ENCODE measurements around the gene MRGPRE.

MRGPRE gene

GRCh38 chr11:3199537-3200295, 32.5 kb downstream of the MRGPRE start:
- TF ChIP-seq CTCF (IDR thresholded peaks at IDR 0.05), result no peak

GRCh38 chr11:3198815-3199214, 33.4 kb downstream of the MRGPRE start:
- H3K9ac ChIP-seq, result no peak overlapping the region
- H3K79me2 ChIP-seq, result no peaks in the 10 kb centered on the region
- TF ChIP-seq CTCF (IDR thresholded peaks at IDR 0.05), result no peak
- H2AFZ ChIP-seq, result no peak overlapping the region
- no peaks in the 10 kb centered on the region for H3K27me3 ChIP-seq (ENCODE audit: control insufficient read depth, insufficient read depth, low read length)
- no peaks in the 10 kb centered on the region for H3K4me1 ChIP-seq
- no peak overlapping the region for H3K4me3 ChIP-seq (ENCODE audit: low read depth, low read length)
- H3K9me3 ChIP-seq (ENCODE audit: control insufficient read depth, low read length), result no peaks in the 10 kb centered on the region
- H3K27ac ChIP-seq, result no peak overlapping the region
- H3K36me3 ChIP-seq (ENCODE audit: control insufficient read depth, insufficient read depth, low read length), result no peaks in the 10 kb centered on the region
- no peak overlapping the region for H3K4me2 ChIP-seq (ENCODE audit: low read length)

More at GRCh38 chr11:3199537-3200295, 32.5 kb downstream of the MRGPRE start:
- H3K9ac ChIP-seq, result no peak overlapping the region
- no peak overlapping the region for H3K4me3 ChIP-seq (ENCODE audit: low read depth, low read length)
- H3K36me3 ChIP-seq (ENCODE audit: control insufficient read depth, insufficient read depth, low read length), result no peaks in the 10 kb centered on the region
- H3K27ac ChIP-seq, result no peak overlapping the region
- H2AFZ ChIP-seq, result no peak overlapping the region
- no peaks in the 10 kb centered on the region for H3K79me2 ChIP-seq
- H3K4me2 ChIP-seq (ENCODE audit: low read length), result no peak overlapping the region
- no peaks in the 10 kb centered on the region for H3K27me3 ChIP-seq (ENCODE audit: control insufficient read depth, insufficient read depth, low read length)
- no peaks in the 10 kb centered on the region for H3K4me1 ChIP-seq
- no peaks in the 10 kb centered on the region for H3K9me3 ChIP-seq (ENCODE audit: control insufficient read depth, low read length)

GRCh38 chr11:3197878-3198528, 34.2 kb downstream of the MRGPRE start:
- Histone ChIP-seq H3K79me2 (no peaks in the 10 kb centered on the region), H3K9me3 (ENCODE audit: control insufficient read depth, low read length) (no peaks in the 10 kb centered on the region), H2AFZ (no peak overlapping the region), H3K4me1 (no peaks in the 10 kb centered on the region), H3K4me3 (ENCODE audit: low read depth, low read length) (no peak overlapping the region), H3K9ac (no peak overlapping the region), H3K27ac (no peak overlapping the region), H3K4me2 (ENCODE audit: low read length) (no peak overlapping the region), H3K27me3 (ENCODE audit: control insufficient read depth, insufficient read depth, low read length) (no peaks in the 10 kb centered on the region), H3K36me3 (ENCODE audit: control insufficient read depth, insufficient read depth, low read length) (no peaks in the 10 kb centered on the region)
- no peak for TF ChIP-seq CTCF (IDR thresholded peaks at IDR 0.05)

GRCh38 chr11:3197044-3197695, 35.0 kb downstream of the MRGPRE start:
- no peak overlapping the region for H2AFZ ChIP-seq
- no peaks in the 10 kb centered on the region for H3K27me3 ChIP-seq (ENCODE audit: control insufficient read depth, insufficient read depth, low read length)
- no peaks in the 10 kb centered on the region for H3K79me2 ChIP-seq
- H3K4me1 ChIP-seq, result no peaks in the 10 kb centered on the region
- no peak for TF ChIP-seq CTCF (IDR thresholded peaks at IDR 0.05)
- H3K9me3 ChIP-seq (ENCODE audit: control insufficient read depth, low read length), result no peaks in the 10 kb centered on the region
- no peak overlapping the region for H3K9ac ChIP-seq
- no peaks in the 10 kb centered on the region for H3K36me3 ChIP-seq (ENCODE audit: control insufficient read depth, insufficient read depth, low read length)
- H3K4me3 ChIP-seq (ENCODE audit: low read depth, low read length), result no peak overlapping the region
- no peak overlapping the region for H3K4me2 ChIP-seq (ENCODE audit: low read length)
- H3K27ac ChIP-seq, result no peak overlapping the region

Data from parathyroid adenoma (tissue), 2 donors.